Measurements from ENCODE around the gene SGK2.

DNA sequence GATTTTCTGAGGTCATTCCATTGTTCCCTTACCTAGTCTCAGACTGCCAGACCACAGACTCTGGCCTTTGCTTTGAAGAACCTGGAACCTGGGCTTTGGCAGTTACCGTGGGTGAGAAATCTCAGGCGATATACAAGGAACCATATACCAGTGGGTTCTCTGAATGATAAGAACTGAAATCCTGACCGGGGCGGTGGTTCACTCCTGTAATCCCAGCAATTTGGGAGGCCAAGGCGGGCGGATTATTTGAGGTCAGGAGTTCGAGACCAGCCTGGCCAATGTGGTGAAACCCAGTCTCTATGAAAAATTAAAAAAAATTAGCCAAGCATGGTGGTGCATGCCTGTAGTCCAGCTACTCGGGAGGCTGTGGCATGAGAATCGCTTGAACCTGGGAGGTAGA is 14.3 kb upstream of the SGK2 start:
- TF ChIP-seq ZNF544 (tag by site-specific recombination; IDR thresholded peaks at IDR 0.05) (no peak), ZNF660 (tag by site-specific recombination; IDR thresholded peaks at IDR 0.05) (no peak), ZFP41 (tag by site-specific recombination; IDR thresholded peaks at IDR 0.05; ENCODE audit: borderline replicate concordance) (no peak), ZNF571 (tag by site-specific recombination; IDR thresholded peaks at IDR 0.05) (no peak), ZNF274 (IDR thresholded peaks at IDR 0.05; ENCODE audit: low read length) (no peak), ZNF274 (tag by site-specific recombination; IDR thresholded peaks at IDR 0.05; ENCODE audit: borderline replicate concordance) (no peak), ZNF239 (tag by site-specific recombination; IDR thresholded peaks at IDR 0.05) (no peak), ZNF19 (tag by site-specific recombination; IDR thresholded peaks at IDR 0.05; ENCODE audit: low read depth) (no peak), SCRT2 (tag by site-specific recombination; IDR thresholded peaks at IDR 0.05) (no peak), MZF1 (tag by site-specific recombination; IDR thresholded peaks at IDR 0.05; ENCODE audit: borderline replicate concordance) (no peak), ZEB2 (tag by site-specific recombination; IDR thresholded peaks at IDR 0.05) (no peak)
- TF ChIP-seq, protein P1, sequence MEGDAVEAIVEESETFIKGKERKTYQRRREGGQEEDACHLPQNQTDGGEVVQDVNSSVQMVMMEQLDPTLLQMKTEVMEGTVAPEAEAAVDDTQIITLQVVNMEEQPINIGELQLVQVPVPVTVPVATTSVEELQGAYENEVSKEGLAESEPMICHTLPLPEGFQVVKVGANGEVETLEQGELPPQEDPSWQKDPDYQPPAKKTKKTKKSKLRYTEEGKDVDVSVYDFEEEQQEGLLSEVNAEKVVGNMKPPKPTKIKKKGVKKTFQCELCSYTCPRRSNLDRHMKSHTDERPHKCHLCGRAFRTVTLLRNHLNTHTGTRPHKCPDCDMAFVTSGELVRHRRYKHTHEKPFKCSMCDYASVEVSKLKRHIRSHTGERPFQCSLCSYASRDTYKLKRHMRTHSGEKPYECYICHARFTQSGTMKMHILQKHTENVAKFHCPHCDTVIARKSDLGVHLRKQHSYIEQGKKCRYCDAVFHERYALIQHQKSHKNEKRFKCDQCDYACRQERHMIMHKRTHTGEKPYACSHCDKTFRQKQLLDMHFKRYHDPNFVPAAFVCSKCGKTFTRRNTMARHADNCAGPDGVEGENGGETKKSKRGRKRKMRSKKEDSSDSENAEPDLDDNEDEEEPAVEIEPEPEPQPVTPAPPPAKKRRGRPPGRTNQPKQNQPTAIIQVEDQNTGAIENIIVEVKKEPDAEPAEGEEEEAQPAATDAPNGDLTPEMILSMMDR (tag by site-specific recombination; IDR thresholded peaks at IDR 0.05): no peak
- TF ChIP-seq, protein P2, sequence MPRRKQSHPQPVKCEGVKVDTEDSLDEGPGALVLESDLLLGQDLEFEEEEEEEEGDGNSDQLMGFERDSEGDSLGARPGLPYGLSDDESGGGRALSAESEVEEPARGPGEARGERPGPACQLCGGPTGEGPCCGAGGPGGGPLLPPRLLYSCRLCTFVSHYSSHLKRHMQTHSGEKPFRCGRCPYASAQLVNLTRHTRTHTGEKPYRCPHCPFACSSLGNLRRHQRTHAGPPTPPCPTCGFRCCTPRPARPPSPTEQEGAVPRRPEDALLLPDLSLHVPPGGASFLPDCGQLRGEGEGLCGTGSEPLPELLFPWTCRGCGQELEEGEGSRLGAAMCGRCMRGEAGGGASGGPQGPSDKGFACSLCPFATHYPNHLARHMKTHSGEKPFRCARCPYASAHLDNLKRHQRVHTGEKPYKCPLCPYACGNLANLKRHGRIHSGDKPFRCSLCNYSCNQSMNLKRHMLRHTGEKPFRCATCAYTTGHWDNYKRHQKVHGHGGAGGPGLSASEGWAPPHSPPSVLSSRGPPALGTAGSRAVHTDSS (tag by site-specific recombination; IDR thresholded peaks at IDR 0.05): no peak
- TF ChIP-seq, protein P3, sequence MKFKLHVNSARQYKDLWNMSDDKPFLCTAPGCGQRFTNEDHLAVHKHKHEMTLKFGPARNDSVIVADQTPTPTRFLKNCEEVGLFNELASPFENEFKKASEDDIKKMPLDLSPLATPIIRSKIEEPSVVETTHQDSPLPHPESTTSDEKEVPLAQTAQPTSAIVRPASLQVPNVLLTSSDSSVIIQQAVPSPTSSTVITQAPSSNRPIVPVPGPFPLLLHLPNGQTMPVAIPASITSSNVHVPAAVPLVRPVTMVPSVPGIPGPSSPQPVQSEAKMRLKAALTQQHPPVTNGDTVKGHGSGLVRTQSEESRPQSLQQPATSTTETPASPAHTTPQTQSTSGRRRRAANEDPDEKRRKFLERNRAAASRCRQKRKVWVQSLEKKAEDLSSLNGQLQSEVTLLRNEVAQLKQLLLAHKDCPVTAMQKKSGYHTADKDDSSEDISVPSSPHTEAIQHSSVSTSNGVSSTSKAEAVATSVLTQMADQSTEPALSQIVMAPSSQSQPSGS (tag by site-specific recombination; IDR thresholded peaks at IDR 0.05; ENCODE audit: low read depth): no peak

Measured in HEK293 (cell line).